Transverse colon (tissue), 4 donors: ENCODE results near the gene CLOCK.

Experiments
- CTCF ChIP-seq, 5 experiments: fragments of 200-600 bp in 3 of 5; fragments of 450-650 bp in 2 of 5; sonication (generic) in 3 of 5; IDR thresholded peaks; 1 replicate in 2 of 5; 2 replicates in 3 of 5; pipeline ENCODE4 v1.5.1; 2016 to 2017; ENCODE audit warnings: antibody characterized with exemption in 5 of 5, inconsistent platforms in 3 of 5, mild to moderate bottlenecking in 2 of 5, moderate library complexity in 1 of 5
- EP300 ChIP-seq: sonication (generic); formaldehyde crosslinking; IDR thresholded peaks from one replicate; pipeline ENCODE4 v1.6.1; 2017; ENCODE audit warnings: antibody characterized with exemption, low read depth
- POLR2A ChIP-seq: fragments of 450-650 bp; IDR thresholded peaks from one replicate; pipeline ENCODE4 v1.6.1; 2016; ENCODE audit warnings: antibody characterized with exemption, mild to moderate bottlenecking, moderate library complexity
- POLR2AphosphoS5 ChIP-seq, 3 donors: sonication (generic); formaldehyde crosslinking; IDR thresholded peaks; one replicate each; pipeline ENCODE4 v1.6.1; 2016; ENCODE audit warnings: antibody characterized with exemption in 3 of 3

- TF ChIP-seq CTCF (IDR thresholded peaks at IDR 0.05) (no peak), POLR2A (no peak), POLR2AphosphoS5 (IDR thresholded peaks at IDR 0.05) (no peak), EP300 (no peak)
Observed at GRCh38 chr4:55381502-55381901, 165.2 kb downstream of the CLOCK start.
